Measurements from ENCODE around the gene ZNF660. TPM values are rescaled to one million over a fixed set of nuclear protein-coding genes. Genes with fewer than 3 reads are reported as not detected.

Gene ZNF660
- total and polyA plus RNA-seq, 9 of the 15 experiments (the other 6 are each of a cell fraction or from before 2014, with no cell fraction given), result 0.06 to 0.65 (median 0.17) TPM

- TF ChIP-seq MEF2D (tag; conservative IDR thresholded peaks at IDR 0.05; ENCODE audit: low read depth) (no peak), REST (IDR thresholded peaks at IDR 0.05; ENCODE audit: borderline replicate concordance) (peak; percentile 85), REST (CRISPR knock-in tag; IDR thresholded peaks at IDR 0.05; ENCODE audit: low read depth) (peak; percentile 89), ZNF592 (IDR thresholded peaks at IDR 0.05) (no peak; the same call in none of the 2 replicates), ZNF561 (CRISPR knock-in tag; conservative IDR thresholded peaks at IDR 0.05) (no peak), NFXL1 (CRISPR knock-in tag; IDR thresholded peaks at IDR 0.05) (no peak)
These were observed 40.2 kb downstream of the ZNF660 start, which contains the start of gene ZNF197 (continued) for GRCh38 chr3:44624749-44625480.
